HEK293 (cell line): Measurements from ENCODE around the gene ITPKC.

Experiments used
- CTCF ChIP-seq: fragments of 450-650 bp; formaldehyde crosslinking; IDR thresholded peaks from 2 replicates; pipeline ENCODE4 v1.5.1; 2016; ENCODE audit warnings: missing biosample characterization, missing genetic modification characterization
- ZNF350 ChIP-seq: fragments of 450-650 bp; formaldehyde crosslinking; IDR thresholded peaks from 2 replicates; pipeline ENCODE4 v1.5.0; 2017; ENCODE audit warnings: missing biosample characterization, mild to moderate bottlenecking, missing genetic modification characterization
- ZNF629 ChIP-seq: fragments of 450-650 bp; formaldehyde crosslinking; IDR thresholded peaks from 2 replicates; pipeline ENCODE4 v1.5.1; 2017; ENCODE audit warnings: missing biosample characterization, missing genetic modification characterization

GRCh38 chr19:40674291-40674690, 42.6 kb upstream of the ITPKC start:
- no peak for TF ChIP-seq ZNF350
- TF ChIP-seq ZNF629 (tag by site-specific recombination): no peak
- TF ChIP-seq CTCF (tag by site-specific recombination): no peak
